Activated T-cell treated with anti-CD3 and anti-CD28 coated beads, Interleukin-2, amount 50 U/mL, for 48 hours (primary cell): ENCODE measurements around the gene MUC4.
"Not testable (repeated sequence)": the region's sequence is repeated elsewhere in the genome, so short reads cannot be mapped to it uniquely, and the experiment has no call there.

Experiments used
- DNase-seq, 2 experiments: peaks; one replicate each; pipeline ENCODE4 v3.0.0-alpha.2; 2020

MUC4 gene

GRCh38 chr3:195810455-195810845, 1.3 kb downstream of the MUC4 start:
- no peak for DNase-seq

GRCh38 chr3:195809796-195810454, 1.8 kb downstream of the MUC4 start:
- no peak for DNase-seq

- DNase-seq: no peak
These were observed 2.4 kb downstream of the MUC4 start for GRCh38 chr3:195809291-195809785.

GRCh38 chr3:195808741-195809290, 2.9 kb downstream of the MUC4 start:
- no peak for DNase-seq

- no peak for DNase-seq
These were observed 4.0 kb downstream of the MUC4 start for GRCh38 chr3:195807681-195808121.

GRCh38 chr3:195806916-195807231, 4.9 kb downstream of the MUC4 start:
- DNase-seq: no peak

- DNase-seq: no peak
These were observed 5.4 kb downstream of the MUC4 start for GRCh38 chr3:195806211-195806915.

- not testable (repeated sequence) for DNase-seq
These were observed 6.1 kb downstream of the MUC4 start for GRCh38 chr3:195805588-195805987.

- DNase-seq: no peak
These were observed 6.5 kb downstream of the MUC4 start for GRCh38 chr3:195805181-195805580.

GRCh38 chr3:195803289-195803908, 8.3 kb downstream of the MUC4 start:
- DNase-seq: no peak

GRCh38 chr3:195802795-195803194, 8.9 kb downstream of the MUC4 start:
- DNase-seq: no peak

GRCh38 chr3:195802261-195802701, 9.4 kb downstream of the MUC4 start:
- DNase-seq: peak; percentile 38 to 54

GRCh38 chr3:195801251-195802183, 10.2 kb downstream of the MUC4 start:
- no peak for DNase-seq

- no peak for DNase-seq
These were observed 11.5 kb downstream of the MUC4 start for GRCh38 chr3:195800240-195800639.

GRCh38 chr3:195796795-195797194, 14.9 kb downstream of the MUC4 start:
- DNase-seq: no peak

GRCh38 chr3:195794708-195795107, 17.0 kb downstream of the MUC4 start:
- DNase-seq: no peak

- DNase-seq: not testable (repeated sequence)
These were observed 19.1 kb downstream of the MUC4 start for GRCh38 chr3:195792621-195793020.

GRCh38 chr3:195790901-195791300, 20.8 kb downstream of the MUC4 start:
- no peak for DNase-seq

GRCh38 chr3:195788711-195789581, 22.8 kb downstream of the MUC4 start:
- no peak for DNase-seq

- DNase-seq: not testable (repeated sequence)
These were observed 25.8 kb downstream of the MUC4 start for GRCh38 chr3:195785781-195786405.

- not testable (repeated sequence) for DNase-seq
These were observed 27.7 kb downstream of the MUC4 start for GRCh38 chr3:195784031-195784430.
